H9 (cell line): ENCODE data around the gene PTPN7. TPM values are rescaled to one million over a fixed set of nuclear protein-coding genes. Genes with fewer than 3 reads are reported as not detected.

Experiments
- DNase-seq: peaks from one replicate; pipeline ENCODE4 v3.0.0-alpha.2; 2017
- H2AFZ ChIP-seq: one replicate; pipeline ENCODE4 v1.6.1; 2013; ENCODE audit warnings: mild to moderate bottlenecking, low read length, control low read depth, moderate library complexity
- H2AK5ac ChIP-seq: 2 replicates; pipeline ENCODE4 v1.6.1; 2013; ENCODE audit warnings: low read length, control low read depth, mixed read lengths; ENCODE audit not compliant: insufficient read length
- H2BK120ac ChIP-seq: one replicate; pipeline ENCODE4 v1.6.1; 2013; ENCODE audit warnings: low read depth, mild to moderate bottlenecking, low read length, control low read depth, inconsistent platforms; ENCODE audit not compliant: poor library complexity, severe bottlenecking
- H2BK12ac ChIP-seq: 2 replicates; pipeline ENCODE4 v1.6.1; 2013; ENCODE audit warnings: low read length, control low read depth, mixed read lengths, low read depth; ENCODE audit not compliant: insufficient read length
- H2BK15ac ChIP-seq: 2 replicates; pipeline ENCODE4 v1.6.1; 2013; ENCODE audit warnings: low read depth, low read length, control low read depth
- H2BK20ac ChIP-seq: one replicate; pipeline ENCODE4 v1.6.1; 2013; ENCODE audit warnings: low read depth, mild to moderate bottlenecking, low read length, control low read depth, inconsistent platforms; ENCODE audit not compliant: poor library complexity, severe bottlenecking
- H2BK5ac ChIP-seq: 2 replicates; pipeline ENCODE4 v1.6.1; 2013; ENCODE audit warnings: low read length, control low read depth, mixed read lengths; ENCODE audit not compliant: insufficient read length
- H3K14ac ChIP-seq: 2 replicates; pipeline ENCODE4 v1.6.1; 2013; ENCODE audit warnings: low read length, control low read depth; ENCODE audit not compliant: insufficient read depth
- H3K18ac ChIP-seq: 2 replicates; pipeline ENCODE4 v1.6.1; 2013; ENCODE audit warnings: low read depth, mild to moderate bottlenecking, mixed read lengths, low read length, control low read depth; ENCODE audit not compliant: insufficient read length
- H3K23ac ChIP-seq: 2 replicates; pipeline ENCODE4 v1.6.1; 2013; ENCODE audit warnings: low read length, control low read depth, mixed read lengths, low read depth; ENCODE audit not compliant: insufficient read length
- H3K23me2 ChIP-seq: 2 replicates; pipeline ENCODE4 v1.6.1; 2013; ENCODE audit warnings: low read depth, mild to moderate bottlenecking, mixed read lengths, low read length, control low read depth; ENCODE audit not compliant: insufficient read length, poor library complexity, severe bottlenecking
- H3K27ac ChIP-seq: 2 replicates; pipeline ENCODE4 v1.5.1; 2013; ENCODE audit warnings: low read length, control low read depth, mixed read lengths, low read depth; ENCODE audit not compliant: insufficient read length
- H3K27me3 ChIP-seq: 2 replicates; pipeline ENCODE4 v1.6.1; 2013; ENCODE audit warnings: low read length, control low read depth, inconsistent platforms; ENCODE audit not compliant: insufficient read depth
- H3K4ac ChIP-seq: 2 replicates; pipeline ENCODE4 v1.6.1; 2013; ENCODE audit warnings: low read depth, mild to moderate bottlenecking, control low read depth, inconsistent platforms, low read length, moderate library complexity
- H3K4me1 ChIP-seq: 2 replicates; pipeline ENCODE4 v1.6.1; 2013; ENCODE audit warnings: low read length, control low read depth, inconsistent platforms; ENCODE audit not compliant: insufficient read depth
- H3K4me2 ChIP-seq: 2 replicates; pipeline ENCODE4 v1.6.1; 2013; ENCODE audit warnings: low read length, control low read depth, mixed read lengths; ENCODE audit not compliant: insufficient read length, insufficient read depth
- H3K56ac ChIP-seq: 2 replicates; pipeline ENCODE4 v1.6.1; 2013; ENCODE audit warnings: low read depth, mild to moderate bottlenecking, mixed read lengths, low read length, control low read depth; ENCODE audit not compliant: insufficient read length
- H3K79me1 ChIP-seq: 2 replicates; pipeline ENCODE4 v1.6.1; 2013; ENCODE audit warnings: low read depth, mild to moderate bottlenecking, moderate library complexity, low read length, control low read depth, inconsistent platforms; ENCODE audit not compliant: insufficient read depth, poor library complexity, severe bottlenecking
- H3K79me2 ChIP-seq: 2 replicates; pipeline ENCODE4 v1.6.1; 2013; ENCODE audit warnings: low read length, control low read depth, inconsistent platforms; ENCODE audit not compliant: insufficient read depth
- H3K9ac ChIP-seq: 2 replicates; pipeline ENCODE4 v1.6.1; 2013; ENCODE audit warnings: low read length, control low read depth, mixed read lengths; ENCODE audit not compliant: insufficient read length; ENCODE audit errors: extremely low read depth
- H3K9me3 ChIP-seq: one replicate; pipeline ENCODE4 v1.6.1; 2013; ENCODE audit warnings: low read depth, low read length, inconsistent platforms; ENCODE audit not compliant: control insufficient read depth
- H3T11ph ChIP-seq: one replicate; pipeline ENCODE4 v1.6.1; 2013; ENCODE audit warnings: mild to moderate bottlenecking, low read length, control low read depth, inconsistent platforms
- H4K20me1 ChIP-seq: one replicate; pipeline ENCODE4 v1.6.1; 2013; ENCODE audit not compliant: control insufficient read depth, insufficient read length, insufficient read depth
- H4K5ac ChIP-seq: 2 replicates; pipeline ENCODE4 v1.6.1; 2013; ENCODE audit warnings: low read depth, mild to moderate bottlenecking, mixed read lengths, low read length, control low read depth; ENCODE audit not compliant: insufficient read length
- H4K8ac ChIP-seq: replicated peaks from 2 replicates; pipeline ENCODE4 v1.6.1; 2013; ENCODE audit warnings: low read length, control low read depth, mixed read lengths, low read depth; ENCODE audit not compliant: insufficient read length
- H4K91ac ChIP-seq: 2 replicates; pipeline ENCODE4 v1.6.1; 2013; ENCODE audit warnings: low read depth, mild to moderate bottlenecking, moderate library complexity, mixed read lengths, low read length, control low read depth; ENCODE audit not compliant: insufficient read length
- H3K27ac Mint-ChIP-seq, 3 experiments: 2 replicates in 2 of 3; 3 replicates in 1 of 3; pipeline ENCODE4 v1.8.0; 2020 to 2021; ENCODE audit warnings: mixed read lengths in 3 of 3, mild to moderate bottlenecking in 1 of 3, moderate library complexity in 1 of 3
- H3K27me3 Mint-ChIP-seq: 2 replicates; pipeline ENCODE4 v1.8.0; 2021; ENCODE audit warnings: low read depth, mild to moderate bottlenecking, moderate library complexity, mixed read lengths
- H3K36me3 Mint-ChIP-seq, 3 experiments: 2 replicates in 2 of 3; 3 replicates in 1 of 3; pipeline ENCODE4 v1.8.0; 2020 to 2021; ENCODE audit warnings: low read depth in 3 of 3, mixed read lengths in 3 of 3; ENCODE audit not compliant: insufficient read depth in 1 of 3
- H3K4me1 Mint-ChIP-seq, 2 experiments: 2 replicates each; pipeline ENCODE4 v1.8.0; 2020; ENCODE audit warnings: mixed read lengths in 2 of 2
- H3K4me3 Mint-ChIP-seq, 2 experiments: 2 replicates in 1 of 2; 3 replicates in 1 of 2; pipeline ENCODE4 v1.8.0; 2020 to 2021; ENCODE audit warnings: mild to moderate bottlenecking in 2 of 2, mixed read lengths in 2 of 2, moderate library complexity in 1 of 2
- H3K9me3 Mint-ChIP-seq, 2 experiments: 2 replicates in 1 of 2; 3 replicates in 1 of 2; pipeline ENCODE4 v1.8.0; 2020; ENCODE audit warnings: mild to moderate bottlenecking in 2 of 2, mixed read lengths in 2 of 2, moderate library complexity in 1 of 2
- whole genome bisulfite sequencing: extraction: QIAGEN DNeasy Blood & Tissue Kit; methylation state at CpG from one replicate; pipeline ENCODE4 v1.1.7; 2013; ENCODE audit warnings: missing lambda C conversion rate, low lambda C conversion rate, mixed read lengths; ENCODE audit not compliant: insufficient read length; ENCODE audit errors: extremely low coverage; 5-methylcytosine and 5-hydroxymethylcytosine counted together
- total RNA-seq: library from RNA; stranded (reverse); gene quantifications from 2 replicates; pipeline ENCODE4 v1.2.1, GENCODE V29; 2021
- TF ChIP-seq, protein P1 (sequence below): fragments of 200-600 bp; sonication (generic); conservative IDR thresholded peaks from 3 replicates; pipeline ENCODE4 v1.8.0; 2021; ENCODE audit warnings: antibody characterized with exemption, mild to moderate bottlenecking

PTPN7 gene
- total RNA-seq, 1 experiment from 2014 or later, result 0.72 TPM

DNA sequence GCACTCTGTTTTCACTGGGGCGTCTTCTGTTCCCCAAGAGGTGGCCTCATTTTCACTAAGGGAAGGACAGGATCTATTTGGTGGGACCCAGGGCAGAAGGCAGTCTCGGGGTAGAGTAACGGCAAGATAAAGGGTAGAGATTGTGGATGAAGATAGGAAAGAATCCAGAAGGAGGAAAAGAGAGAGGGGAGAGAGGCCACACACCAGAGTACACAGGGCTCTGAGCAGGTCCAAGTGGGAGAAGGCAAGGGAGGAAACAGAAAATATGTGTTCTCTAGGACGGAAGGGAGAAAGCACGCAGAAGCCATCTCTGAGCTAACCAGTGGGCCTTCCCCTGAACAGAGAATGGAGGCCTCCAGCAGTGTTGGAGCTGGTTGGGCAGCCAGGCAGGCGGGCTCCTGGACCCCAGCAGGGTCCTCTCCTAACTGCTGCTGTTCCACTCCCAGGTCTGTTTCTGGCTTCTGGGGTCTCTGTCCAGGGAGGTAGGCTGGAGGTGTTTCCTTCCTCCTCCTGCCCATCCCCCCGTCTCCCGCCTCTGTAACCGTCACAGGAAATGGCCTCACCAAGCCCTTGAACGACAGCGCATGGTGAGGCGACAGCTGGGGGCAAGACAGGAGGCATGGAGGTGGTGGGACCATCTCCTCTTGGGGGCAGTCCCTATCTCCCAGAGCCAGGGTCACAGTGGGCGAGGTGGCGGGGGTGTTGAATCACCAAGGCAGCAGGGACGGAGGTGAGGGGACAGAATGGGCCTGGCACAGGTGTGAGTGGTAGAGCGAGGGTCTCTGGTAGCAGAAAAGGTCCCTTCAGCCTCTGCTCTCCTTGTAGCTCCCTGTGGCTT lies 649 bp downstream of the PTPN7 start:
- no peaks in the 10 kb centered on the region; a peak in 1 of 7 replicates for H3K36me3 Mint-ChIP-seq
- no peaks in the 10 kb centered on the region; the same call in 1 of the 2 replicates for H3K27me3 ChIP-seq
- H3K23me2 ChIP-seq, result no peaks in the 10 kb centered on the region
- no peak overlapping the region for H3K4me2 ChIP-seq
- no peak overlapping the region for H3K23ac ChIP-seq
- H2BK5ac ChIP-seq, result no peak overlapping the region
- no peak overlapping the region for H4K5ac ChIP-seq
- H2BK12ac ChIP-seq, result no peak overlapping the region
- no CpG with 5 or more reads among the region's 16 CpGs for WGBS
- no peak overlapping the region for H2BK15ac ChIP-seq
- no peaks in the 10 kb centered on the region for H4K20me1 ChIP-seq
- no peak overlapping the region for H4K8ac ChIP-seq
- H3K56ac ChIP-seq, result no peak overlapping the region
- no peak overlapping the region for H2BK120ac ChIP-seq
- H3K79me2 ChIP-seq, result no peaks in the 10 kb centered on the region
- TF ChIP-seq, protein P1, sequence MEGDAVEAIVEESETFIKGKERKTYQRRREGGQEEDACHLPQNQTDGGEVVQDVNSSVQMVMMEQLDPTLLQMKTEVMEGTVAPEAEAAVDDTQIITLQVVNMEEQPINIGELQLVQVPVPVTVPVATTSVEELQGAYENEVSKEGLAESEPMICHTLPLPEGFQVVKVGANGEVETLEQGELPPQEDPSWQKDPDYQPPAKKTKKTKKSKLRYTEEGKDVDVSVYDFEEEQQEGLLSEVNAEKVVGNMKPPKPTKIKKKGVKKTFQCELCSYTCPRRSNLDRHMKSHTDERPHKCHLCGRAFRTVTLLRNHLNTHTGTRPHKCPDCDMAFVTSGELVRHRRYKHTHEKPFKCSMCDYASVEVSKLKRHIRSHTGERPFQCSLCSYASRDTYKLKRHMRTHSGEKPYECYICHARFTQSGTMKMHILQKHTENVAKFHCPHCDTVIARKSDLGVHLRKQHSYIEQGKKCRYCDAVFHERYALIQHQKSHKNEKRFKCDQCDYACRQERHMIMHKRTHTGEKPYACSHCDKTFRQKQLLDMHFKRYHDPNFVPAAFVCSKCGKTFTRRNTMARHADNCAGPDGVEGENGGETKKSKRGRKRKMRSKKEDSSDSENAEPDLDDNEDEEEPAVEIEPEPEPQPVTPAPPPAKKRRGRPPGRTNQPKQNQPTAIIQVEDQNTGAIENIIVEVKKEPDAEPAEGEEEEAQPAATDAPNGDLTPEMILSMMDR, result no peak
- no peak overlapping the region for H2BK20ac ChIP-seq
- H3K4me3 Mint-ChIP-seq, result no peak overlapping the region
- no peak overlapping the region for H3K9ac ChIP-seq
- peak; percentile 32 for DNase-seq
- H3K4me1 ChIP-seq, result peaks cover 8% of the 10 kb centered on the region; the same call in 1 of the 2 replicates
- no peak overlapping the region; the same call in 1 of the 2 replicates for H3K14ac ChIP-seq
- no peak overlapping the region for H3T11ph ChIP-seq
- H3K4me1 Mint-ChIP-seq, result peaks cover 30 to 49% of the 10 kb centered on the region in 2 experiments
- H3K9me3 Mint-ChIP-seq, result no peaks in the 10 kb centered on the region
- no peak overlapping the region for H3K4ac ChIP-seq
- H3K27me3 Mint-ChIP-seq, result no peaks in the 10 kb centered on the region; the same call in 1 of the 2 replicates
- no peak overlapping the region for H3K27ac ChIP-seq
- H3K18ac ChIP-seq, result peak overlapping the region; percentile 21
- H2AK5ac ChIP-seq, result no peak overlapping the region
- no peaks in the 10 kb centered on the region for H3K79me1 ChIP-seq
- H3K27ac Mint-ChIP-seq, result peak overlapping the region in 2 of 3 experiments; percentile 40 to 59; a peak in 3 of 7 replicates
- H2AFZ ChIP-seq, result no peak overlapping the region
- no peaks in the 10 kb centered on the region for H3K9me3 ChIP-seq
- no peak overlapping the region for H4K91ac ChIP-seq
